ENCODE measurements around the gene CDK6. TPM values are rescaled to one million over a fixed set of nuclear protein-coding genes. Genes with fewer than 3 reads are reported as not detected.

CDK6 gene
- total RNA-seq, 1 experiment from 2014 or later, result 41.4 TPM

GRCh38 chr7:92655346-92655884, 181.0 kb downstream of the CDK6 start:
- no peaks in the 10 kb centered on the region for H3K9me3 ChIP-seq (ENCODE audit: control insufficient read depth in 1 of 2, insufficient read depth in 1 of 2, low read depth in 1 of 2, low read length in 2 of 2)
- H3K4me1 ChIP-seq (ENCODE audit: control insufficient read depth in 1 of 2, insufficient read depth in 2 of 2, low read length in 2 of 2), result no peaks in the 10 kb centered on the region
- no peak overlapping the region for H3K4me2 ChIP-seq (ENCODE audit: low read length)
- ChIA-PET RAD21 (ENCODE audit: low non-redundant PET in 1 of 2, low total read pairs in 2 of 2, uncharacterized antibody in 2 of 2, unreplicated experiment in 2 of 2) (no interaction called here), CTCF (no interaction called here), POLR2A (no interaction called here)
- no peak overlapping the region for H3K27ac ChIP-seq (ENCODE audit: low read depth, low read length)
- no peak overlapping the region for H3K4me3 ChIP-seq (replicated peaks in 1 of 2; ENCODE audit: low read depth in 1 of 2, low read length in 2 of 2)
- H3K9me2 ChIP-seq (ENCODE audit: insufficient read depth), result no peaks in the 10 kb centered on the region
- H2AFZ ChIP-seq (ENCODE audit: low read depth, low read length, poor library complexity, severe bottlenecking), result no peak overlapping the region
- TF ChIP-seq TCF7L2 (IDR thresholded peaks at IDR 0.05; ENCODE audit: borderline replicate concordance, extremely low read depth, insufficient read depth, insufficient read length), result no peak
- no peak for TF ChIP-seq ELF1 (IDR thresholded peaks at IDR 0.05; ENCODE audit: borderline replicate concordance, low read depth)
- no peak for TF ChIP-seq CTCF (IDR thresholded peaks at IDR 0.05 in 2 of 3, conservative IDR thresholded peaks at IDR 0.05 in 1 of 3; ENCODE audit: borderline replicate concordance in 1 of 3, insufficient read depth in 1 of 3, low read depth in 2 of 3, low read length in 2 of 3)
- H4K20me1 ChIP-seq (ENCODE audit: insufficient read depth), result no peaks in the 10 kb centered on the region
- no peaks in the 10 kb centered on the region for H3K36me3 ChIP-seq (ENCODE audit: control insufficient read depth in 1 of 2, insufficient read depth in 2 of 2, low read length in 2 of 2)
- no TSS peak for BruUV-seq (replicated peaks)
- H3K9ac ChIP-seq (ENCODE audit: low read length), result no peak overlapping the region
- no peak for DNase-seq (ENCODE audit: low read depth, low spot score)
- ATAC-seq, result no peak
- intact Hi-C loops (cut with micrococcal nuclease), result no loop called here
- H3K79me2 ChIP-seq (ENCODE audit: insufficient read depth, low read length), result no peaks in the 10 kb centered on the region
- no peaks in the 10 kb centered on the region for H3K27me3 ChIP-seq (ENCODE audit: insufficient read depth, low read length)

GRCh38 chr7:92653136-92653535, 183.2 kb downstream of the CDK6 start:
- H3K9ac ChIP-seq (ENCODE audit: low read length), result no peak overlapping the region
- POLR2A ChIA-PET, result no interaction called here
- intact Hi-C loops (cut with micrococcal nuclease), result no loop called here
- no peak overlapping the region for H2AFZ ChIP-seq (ENCODE audit: low read depth, low read length, poor library complexity, severe bottlenecking)
- no peak for TF ChIP-seq JUND (IDR thresholded peaks at IDR 0.05)
- TF ChIP-seq POLR2AphosphoS5 (IDR thresholded peaks at IDR 0.05; ENCODE audit: low read depth, low read length), result no peak
- TF ChIP-seq SRF (IDR thresholded peaks at IDR 0.05; ENCODE audit: low read depth), result no peak
- TF ChIP-seq RAD21 (IDR thresholded peaks at IDR 0.05; ENCODE audit: low read depth), result no peak
- no peak for TF ChIP-seq YY1 (IDR thresholded peaks at IDR 0.05; ENCODE audit: extremely low read depth, insufficient replicate concordance, low read depth, low read length)
- no peak for TF ChIP-seq CBX3 (IDR thresholded peaks at IDR 0.05; ENCODE audit: low read depth)
- no peak for TF ChIP-seq SP1 (IDR thresholded peaks at IDR 0.05; ENCODE audit: low read depth)
- no peak for TF ChIP-seq TCF7L2 (IDR thresholded peaks at IDR 0.05; ENCODE audit: borderline replicate concordance, extremely low read depth, insufficient read depth, insufficient read length)
- TF ChIP-seq CEBPB (IDR thresholded peaks at IDR 0.05; ENCODE audit: low read depth), result no peak
- TF ChIP-seq SIN3A (IDR thresholded peaks at IDR 0.05; ENCODE audit: low read depth), result no peak
- no peak for TF ChIP-seq ELF1 (IDR thresholded peaks at IDR 0.05; ENCODE audit: borderline replicate concordance, low read depth)
- TF ChIP-seq FOSL1 (IDR thresholded peaks at IDR 0.05; ENCODE audit: low read depth), result no peak
- H3K27ac ChIP-seq (ENCODE audit: low read depth, low read length), result no peak overlapping the region
- H3K4me2 ChIP-seq (ENCODE audit: low read length), result no peak overlapping the region
- CTCF ChIA-PET, result no interaction called here
- no peaks in the 10 kb centered on the region for H3K9me3 ChIP-seq (ENCODE audit: control insufficient read depth in 1 of 2, insufficient read depth in 1 of 2, low read depth in 1 of 2, low read length in 2 of 2)
- ATAC-seq (no peak), DNase-seq (ENCODE audit: low read depth, low spot score) (no peak)
- H3K27me3 ChIP-seq (ENCODE audit: insufficient read depth, low read length), result no peaks in the 10 kb centered on the region
- RAD21 ChIA-PET (ENCODE audit: low non-redundant PET in 1 of 2, low total read pairs in 2 of 2, uncharacterized antibody in 2 of 2, unreplicated experiment in 2 of 2), result no interaction called here
- no peak overlapping the region for H3K4me3 ChIP-seq (replicated peaks in 1 of 2; ENCODE audit: low read depth in 1 of 2, low read length in 2 of 2)
- no peaks in the 10 kb centered on the region for H3K36me3 ChIP-seq (ENCODE audit: control insufficient read depth in 1 of 2, insufficient read depth in 2 of 2, low read length in 2 of 2)
- BruUV-seq (replicated peaks), result no TSS peak
- no peaks in the 10 kb centered on the region; a peak in 1 of 4 replicates for H3K4me1 ChIP-seq (ENCODE audit: control insufficient read depth in 1 of 2, insufficient read depth in 2 of 2, low read length in 2 of 2)
- peaks cover 5% of the 10 kb centered on the region; the same call in 1 of the 2 replicates for H3K79me2 ChIP-seq (ENCODE audit: insufficient read depth, low read length)
- no peaks in the 10 kb centered on the region for H3K9me2 ChIP-seq (ENCODE audit: insufficient read depth)
- H4K20me1 ChIP-seq (ENCODE audit: insufficient read depth), result no peaks in the 10 kb centered on the region

Data from HCT116 (cell line).